ENCODE results near the gene CUL4A.

DNA sequence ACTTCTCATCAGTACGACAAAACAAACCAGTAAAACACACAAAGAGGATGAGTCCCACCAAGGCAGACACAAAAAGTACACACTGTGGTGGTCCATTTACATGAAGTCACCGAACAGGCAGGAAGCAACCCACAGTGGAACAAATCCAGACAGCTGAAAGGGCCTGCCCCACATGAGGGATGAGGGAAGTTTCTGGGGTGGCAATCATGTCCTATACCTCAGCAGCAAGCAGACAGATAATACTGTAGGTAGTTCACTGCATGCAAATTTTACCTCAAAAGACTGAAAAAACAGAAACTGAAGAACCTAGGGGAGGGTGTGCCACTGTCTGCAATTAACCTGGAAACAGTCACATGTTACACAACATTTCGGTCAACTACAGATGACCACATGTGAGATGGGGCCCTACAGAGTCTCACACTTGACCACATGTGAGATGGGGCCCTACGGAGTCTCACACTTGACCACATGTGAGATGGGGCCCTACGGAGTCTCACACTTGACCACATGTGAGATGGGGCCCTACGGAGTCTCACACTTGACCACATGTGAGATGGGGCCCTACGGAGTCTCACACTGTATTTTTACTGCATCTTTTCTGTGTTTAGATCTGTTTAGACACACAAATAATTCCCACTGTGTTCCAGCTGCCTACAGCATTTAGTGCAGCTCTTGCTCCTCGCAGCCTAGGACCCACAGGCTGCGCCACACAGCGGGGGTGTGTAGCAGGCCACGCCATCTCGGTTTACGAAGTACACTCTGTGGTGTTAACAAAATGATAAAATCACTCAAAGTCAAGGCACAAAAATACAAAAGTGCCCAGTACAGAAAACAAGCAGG lies 23.1 kb upstream of the CUL4A start:
- TF ChIP-seq, protein P1, sequence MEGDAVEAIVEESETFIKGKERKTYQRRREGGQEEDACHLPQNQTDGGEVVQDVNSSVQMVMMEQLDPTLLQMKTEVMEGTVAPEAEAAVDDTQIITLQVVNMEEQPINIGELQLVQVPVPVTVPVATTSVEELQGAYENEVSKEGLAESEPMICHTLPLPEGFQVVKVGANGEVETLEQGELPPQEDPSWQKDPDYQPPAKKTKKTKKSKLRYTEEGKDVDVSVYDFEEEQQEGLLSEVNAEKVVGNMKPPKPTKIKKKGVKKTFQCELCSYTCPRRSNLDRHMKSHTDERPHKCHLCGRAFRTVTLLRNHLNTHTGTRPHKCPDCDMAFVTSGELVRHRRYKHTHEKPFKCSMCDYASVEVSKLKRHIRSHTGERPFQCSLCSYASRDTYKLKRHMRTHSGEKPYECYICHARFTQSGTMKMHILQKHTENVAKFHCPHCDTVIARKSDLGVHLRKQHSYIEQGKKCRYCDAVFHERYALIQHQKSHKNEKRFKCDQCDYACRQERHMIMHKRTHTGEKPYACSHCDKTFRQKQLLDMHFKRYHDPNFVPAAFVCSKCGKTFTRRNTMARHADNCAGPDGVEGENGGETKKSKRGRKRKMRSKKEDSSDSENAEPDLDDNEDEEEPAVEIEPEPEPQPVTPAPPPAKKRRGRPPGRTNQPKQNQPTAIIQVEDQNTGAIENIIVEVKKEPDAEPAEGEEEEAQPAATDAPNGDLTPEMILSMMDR (conservative IDR thresholded peaks at IDR 0.05 in 1 of 2, IDR thresholded peaks at IDR 0.05 in 1 of 2; ENCODE audit: low read depth in 1 of 2, low read length in 2 of 2): no peak
- no peak for TF ChIP-seq EZH2 (IDR thresholded peaks at IDR 0.05; ENCODE audit: low read length, missing control alignments)

All from fibroblast of lung (primary cell).